Prostate gland (tissue), 2 donors: ENCODE results near the gene PTPRT.

Source experiments
- POLR2A ChIP-seq: fragments of 450-650 bp; IDR thresholded peaks from one replicate; pipeline ENCODE4 v1.6.1; 2016; ENCODE audit warnings: antibody characterized with exemption, mild to moderate bottlenecking
- POLR2AphosphoS5 ChIP-seq: sonication (generic); formaldehyde crosslinking; IDR thresholded peaks from one replicate; pipeline ENCODE4 v1.6.1; 2017; ENCODE audit warnings: antibody characterized with exemption
- TF ChIP-seq, protein P1 (sequence below), 4 experiments: fragments of 200-600 bp in 2 of 4; fragments of 450-650 bp in 2 of 4; sonication (generic) in 2 of 4; IDR thresholded peaks; 1 replicate in 3 of 4; 2 replicates in 1 of 4; pipeline ENCODE4 v1.5.1; 2016 to 2019; ENCODE audit warnings: antibody characterized with exemption in 4 of 4, mild to moderate bottlenecking in 2 of 4, moderate library complexity in 2 of 4

DNA sequence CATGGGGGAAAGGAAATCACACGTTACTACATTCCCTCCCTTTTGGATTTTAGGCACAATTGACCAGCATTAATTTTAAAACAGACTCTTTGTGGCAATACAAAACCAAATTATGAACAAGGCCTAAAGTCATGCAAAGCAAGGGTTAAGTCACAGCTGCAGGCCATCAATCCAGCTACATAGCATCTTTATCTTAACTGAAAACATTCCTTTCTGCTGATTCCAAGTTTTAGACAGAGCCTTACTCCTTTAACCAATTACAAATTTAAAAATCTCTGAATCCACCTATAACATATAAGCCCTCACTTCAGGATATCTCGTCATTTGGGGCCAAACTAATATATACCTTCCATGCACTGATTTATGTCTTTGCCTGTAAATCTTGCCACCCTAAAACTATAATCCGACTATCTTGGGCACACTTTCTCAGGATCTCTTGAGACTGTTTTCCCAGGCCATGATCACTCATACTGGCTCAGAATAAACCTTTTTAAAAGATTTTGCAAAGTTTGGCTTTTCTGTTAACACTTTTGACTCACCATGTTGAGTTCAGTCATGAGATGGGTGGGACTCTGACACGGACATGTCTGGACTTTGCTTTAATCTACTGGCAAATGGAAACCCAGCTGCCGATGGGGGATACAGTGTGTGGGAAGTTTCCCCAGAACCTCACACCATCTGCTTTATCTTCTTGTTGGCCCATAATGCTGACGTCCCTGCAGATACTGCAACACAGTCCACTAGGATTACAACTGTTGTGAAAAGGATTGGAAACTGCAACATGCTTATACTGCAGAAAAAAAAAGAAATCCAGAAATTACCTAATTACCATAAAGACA is 757.0 kb downstream of the PTPRT start:
- TF ChIP-seq, protein P1, sequence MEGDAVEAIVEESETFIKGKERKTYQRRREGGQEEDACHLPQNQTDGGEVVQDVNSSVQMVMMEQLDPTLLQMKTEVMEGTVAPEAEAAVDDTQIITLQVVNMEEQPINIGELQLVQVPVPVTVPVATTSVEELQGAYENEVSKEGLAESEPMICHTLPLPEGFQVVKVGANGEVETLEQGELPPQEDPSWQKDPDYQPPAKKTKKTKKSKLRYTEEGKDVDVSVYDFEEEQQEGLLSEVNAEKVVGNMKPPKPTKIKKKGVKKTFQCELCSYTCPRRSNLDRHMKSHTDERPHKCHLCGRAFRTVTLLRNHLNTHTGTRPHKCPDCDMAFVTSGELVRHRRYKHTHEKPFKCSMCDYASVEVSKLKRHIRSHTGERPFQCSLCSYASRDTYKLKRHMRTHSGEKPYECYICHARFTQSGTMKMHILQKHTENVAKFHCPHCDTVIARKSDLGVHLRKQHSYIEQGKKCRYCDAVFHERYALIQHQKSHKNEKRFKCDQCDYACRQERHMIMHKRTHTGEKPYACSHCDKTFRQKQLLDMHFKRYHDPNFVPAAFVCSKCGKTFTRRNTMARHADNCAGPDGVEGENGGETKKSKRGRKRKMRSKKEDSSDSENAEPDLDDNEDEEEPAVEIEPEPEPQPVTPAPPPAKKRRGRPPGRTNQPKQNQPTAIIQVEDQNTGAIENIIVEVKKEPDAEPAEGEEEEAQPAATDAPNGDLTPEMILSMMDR (IDR thresholded peaks at IDR 0.05) = no peak
- no peak for TF ChIP-seq POLR2A
- no peak for TF ChIP-seq POLR2AphosphoS5
